Peyer's patch (tissue), 4 donors: ENCODE data around the gene MRPS23.

Source experiments
- POLR2A ChIP-seq, 2 donors: fragments of 450-650 bp; IDR thresholded peaks; one replicate each; pipeline ENCODE4 v1.5.1; 2017; ENCODE audit warnings: antibody characterized with exemption in 2 of 2, mild to moderate bottlenecking in 2 of 2, moderate library complexity in 2 of 2
- TF ChIP-seq, protein P1 (sequence below), 6 experiments: fragments of 450-650 bp in 4 of 6; fragments of 200-600 bp in 2 of 6; sonication (generic) in 1 of 6; IDR thresholded peaks; one replicate each; pipeline ENCODE4 v1.5.1; 2017 to 2019; ENCODE audit warnings: antibody characterized with exemption in 6 of 6, mild to moderate bottlenecking in 3 of 6, moderate library complexity in 1 of 6

GRCh38 chr17:57823469-57824401, 26.1 kb downstream of the MRPS23 start:
- TF ChIP-seq, protein P1, sequence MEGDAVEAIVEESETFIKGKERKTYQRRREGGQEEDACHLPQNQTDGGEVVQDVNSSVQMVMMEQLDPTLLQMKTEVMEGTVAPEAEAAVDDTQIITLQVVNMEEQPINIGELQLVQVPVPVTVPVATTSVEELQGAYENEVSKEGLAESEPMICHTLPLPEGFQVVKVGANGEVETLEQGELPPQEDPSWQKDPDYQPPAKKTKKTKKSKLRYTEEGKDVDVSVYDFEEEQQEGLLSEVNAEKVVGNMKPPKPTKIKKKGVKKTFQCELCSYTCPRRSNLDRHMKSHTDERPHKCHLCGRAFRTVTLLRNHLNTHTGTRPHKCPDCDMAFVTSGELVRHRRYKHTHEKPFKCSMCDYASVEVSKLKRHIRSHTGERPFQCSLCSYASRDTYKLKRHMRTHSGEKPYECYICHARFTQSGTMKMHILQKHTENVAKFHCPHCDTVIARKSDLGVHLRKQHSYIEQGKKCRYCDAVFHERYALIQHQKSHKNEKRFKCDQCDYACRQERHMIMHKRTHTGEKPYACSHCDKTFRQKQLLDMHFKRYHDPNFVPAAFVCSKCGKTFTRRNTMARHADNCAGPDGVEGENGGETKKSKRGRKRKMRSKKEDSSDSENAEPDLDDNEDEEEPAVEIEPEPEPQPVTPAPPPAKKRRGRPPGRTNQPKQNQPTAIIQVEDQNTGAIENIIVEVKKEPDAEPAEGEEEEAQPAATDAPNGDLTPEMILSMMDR (IDR thresholded peaks at IDR 0.05), result no peak
- TF ChIP-seq POLR2A (IDR thresholded peaks at IDR 0.05), result no peak
